ENCODE measurements around the gene SIRPG. TPM values are rescaled to one million over a fixed set of nuclear protein-coding genes. Genes with fewer than 3 reads are reported as not detected.

The SIRPG gene
- total and polyA plus RNA-seq, 2 of the 8 experiments (the other 6 are each of a cell fraction or from before 2014, with no cell fraction given): 0.08 TPM; not detected in 1

GRCh38 chr20:1688886-1689538 is 31.4 kb upstream of the SIRPG start:
- no peak overlapping the region for H3K9ac ChIP-seq (replicated peaks in 1 of 4; ENCODE audit: extremely low read depth in 1 of 4, low read depth in 3 of 4, low read length in 3 of 4)
- H3K4me2 ChIP-seq (ENCODE audit: insufficient read depth in 1 of 2, low read depth in 2 of 2, low read length in 2 of 2): no peak overlapping the region
- ChIA-PET POLR2A (ENCODE audit: partially characterized antibody) (no interaction called here), CTCF (ENCODE audit: partially characterized antibody) (no interaction called here)
- H3K36me3 ChIP-seq (ENCODE audit: control insufficient read depth in 2 of 4, insufficient read depth in 4 of 4, low read length in 3 of 4): no peaks in the 10 kb centered on the region
- H3K4me3 ChIP-seq (ENCODE audit: extremely low read depth in 1 of 4, insufficient read depth in 2 of 4, low read depth in 3 of 4, low read length in 4 of 4): no peak overlapping the region
- H3K18ac ChIP-seq (ENCODE audit: extremely low read depth, low read length): no peak overlapping the region
- H2BK20ac ChIP-seq (ENCODE audit: low read length): no peak overlapping the region
- H3K14ac ChIP-seq (ENCODE audit: insufficient read length): no peak overlapping the region
- H3K23me2 ChIP-seq (ENCODE audit: low read depth, low read length): no peaks in the 10 kb centered on the region
- H3K56ac ChIP-seq (replicated peaks; ENCODE audit: insufficient read length, low read depth, low read length): no peak overlapping the region
- peak overlapping the region; percentile 47; the same call in 1 of the 2 replicates for H2AFZ ChIP-seq (ENCODE audit: low read length)
- peak in 1 of 2 experiments; percentile 33 for DNase-seq (ENCODE audit: low read depth in 1 of 2, low spot score in 2 of 2)
- H3K4me1 ChIP-seq (replicated peaks in 1 of 4; ENCODE audit: control insufficient read depth in 3 of 4, insufficient read depth in 4 of 4, low read length in 3 of 4): no peaks in the 10 kb centered on the region
- H2AK5ac ChIP-seq (ENCODE audit: low read depth, low read length): no peak overlapping the region
- no peak overlapping the region for H3K23ac ChIP-seq (ENCODE audit: insufficient read length)
- H3K4ac ChIP-seq (replicated peaks; ENCODE audit: insufficient read length, low read depth, low read length): no peak overlapping the region
- H3K79me2 ChIP-seq (ENCODE audit: control insufficient read depth in 1 of 2, insufficient read depth in 2 of 2, low read length in 2 of 2): no peaks in the 10 kb centered on the region
- H2BK120ac ChIP-seq (replicated peaks; ENCODE audit: low read depth, low read length): no peak overlapping the region
- H4K5ac ChIP-seq (ENCODE audit: insufficient read length, low read depth, low read length): no peak overlapping the region
- no peaks in the 10 kb centered on the region for H3K79me1 ChIP-seq (ENCODE audit: low read depth, low read length)
- H4K91ac ChIP-seq (replicated peaks; ENCODE audit: insufficient read length, low read length): no peak overlapping the region
- H4K20me1 ChIP-seq (replicated peaks in 1 of 2; ENCODE audit: control insufficient read depth in 1 of 2, insufficient read depth in 2 of 2, low read length in 2 of 2): no peaks in the 10 kb centered on the region
- H2BK5ac ChIP-seq (ENCODE audit: low read depth, low read length): no peak overlapping the region
- H3K27me3 ChIP-seq (replicated peaks in 1 of 4; ENCODE audit: control insufficient read depth in 3 of 4, extremely low read depth in 1 of 4, insufficient read depth in 3 of 4, low read length in 3 of 4): no peaks in the 10 kb centered on the region; a peak in 1 of 7 replicates
- H2BK12ac ChIP-seq (ENCODE audit: low read depth, low read length): no peak overlapping the region; the same call in 1 of the 2 replicates
- H3K27ac ChIP-seq (ENCODE audit: low read depth, low read length): no peak overlapping the region
- 85% methylated on average over 4 of the region's 4 CpGs; no CpG with 5 or more reads in 1 of the 2 experiments for WGBS, 2 experiments (ENCODE audit: extremely low coverage in 1 of 2, insufficient coverage in 1 of 2, insufficient read length in 1 of 2, insufficient replicate concordance in 2 of 2, low coverage in 1 of 2, low lambda C conversion rate in 2 of 2, missing lambda C conversion rate in 1 of 2)
- no peak overlapping the region for H2BK15ac ChIP-seq (ENCODE audit: low read length)
- H3K9me3 ChIP-seq (ENCODE audit: insufficient read depth in 2 of 2, low read depth in 1 of 2, low read length in 1 of 2): no peaks in the 10 kb centered on the region
- no peak for FAIRE-seq
- H4K8ac ChIP-seq (ENCODE audit: extremely low read depth, insufficient read depth, low read length): no peak overlapping the region
- no peak for TF ChIP-seq SRF (IDR thresholded peaks at IDR 0.05; ENCODE audit: low read depth, low read length)
- no peak for TF ChIP-seq SIX5 (IDR thresholded peaks at IDR 0.05; ENCODE audit: low read depth, low read length)
- TF ChIP-seq CTCF (IDR thresholded peaks at IDR 0.05; ENCODE audit: control extremely low read depth in 1 of 3, insufficient read depth in 1 of 3, low read depth in 1 of 3, low read length in 3 of 3): no peak
- TF ChIP-seq RXRA (IDR thresholded peaks at IDR 0.05; ENCODE audit: insufficient read depth, low read depth, low read length): no peak
- TF ChIP-seq RAD21 (IDR thresholded peaks at IDR 0.05 in 1 of 2, conservative IDR thresholded peaks at IDR 0.05 in 1 of 2; ENCODE audit: low read depth in 2 of 2, low read length in 2 of 2): no peak; a peak in 1 of 4 replicates
- TF ChIP-seq GTF2F1 (IDR thresholded peaks at IDR 0.05; ENCODE audit: borderline replicate concordance, low read depth, low read length): no peak
- TF ChIP-seq CBX5 (IDR thresholded peaks at IDR 0.05; ENCODE audit: low read depth, low read length): no peak
- TF ChIP-seq CTBP2 (IDR thresholded peaks at IDR 0.05; ENCODE audit: borderline replicate concordance, insufficient read depth, insufficient read length, low read length): no peak
- TF ChIP-seq TEAD4 (IDR thresholded peaks at IDR 0.05; ENCODE audit: low read depth, low read length): no peak
- no peak for TF ChIP-seq CREB1 (IDR thresholded peaks at IDR 0.05)
- TF ChIP-seq NRF1 (IDR thresholded peaks at IDR 0.05; ENCODE audit: low read depth, low read length): no peak
